IMR-90 (cell line): ENCODE measurements around the gene ANKRD31.

ENCODE experiments used
- CEBPB ChIP-seq: IDR thresholded peaks from 2 replicates; pipeline ENCODE4 v1.6.1; 2012; ENCODE audit warnings: low read depth, low read length, improper control_type of control experiment
- CHD1 ChIP-seq: IDR thresholded peaks from 2 replicates; pipeline ENCODE4 v1.6.1; 2012; ENCODE audit warnings: low read depth, low read length, improper control_type of control experiment
- CTCF ChIP-seq: conservative IDR thresholded peaks from 2 replicates; pipeline ENCODE4 v1.5.1; 2012; ENCODE audit warnings: mild to moderate bottlenecking, low read depth, low read length, improper control_type of control experiment
- MAFK ChIP-seq: IDR thresholded peaks from 2 replicates; pipeline ENCODE4 v1.6.1; 2012; ENCODE audit warnings: low read depth, low read length, improper control_type of control experiment
- POLR2A ChIP-seq: IDR thresholded peaks from 2 replicates; pipeline ENCODE4 v1.6.1; 2012; ENCODE audit warnings: mild to moderate bottlenecking, low read depth, low read length
- RCOR1 ChIP-seq: IDR thresholded peaks from 2 replicates; pipeline ENCODE4 v1.6.1; 2012; ENCODE audit warnings: mild to moderate bottlenecking, low read length, improper control_type of control experiment; ENCODE audit not compliant: insufficient replicate concordance
- SMC3 ChIP-seq: fragments of 150-350 bp; IDR thresholded peaks from 2 replicates; pipeline ENCODE4 v1.6.1; 2016; ENCODE audit warnings: low read depth, mild to moderate bottlenecking, antibody characterized with exemption, low read length, moderate library complexity
- TF ChIP-seq, protein P1 (sequence below): fragments of 150-350 bp; IDR thresholded peaks from 2 replicates; pipeline ENCODE4 v1.6.1; 2017; ENCODE audit warnings: mild to moderate bottlenecking, antibody characterized with exemption, low read length, low read depth
- TF ChIP-seq, protein P2 (sequence below): fragments of 150-350 bp; IDR thresholded peaks from 2 replicates; pipeline ENCODE4 v1.6.1; 2016; ENCODE audit warnings: low read depth, mild to moderate bottlenecking, low read length, moderate library complexity, borderline replicate concordance

DNA sequence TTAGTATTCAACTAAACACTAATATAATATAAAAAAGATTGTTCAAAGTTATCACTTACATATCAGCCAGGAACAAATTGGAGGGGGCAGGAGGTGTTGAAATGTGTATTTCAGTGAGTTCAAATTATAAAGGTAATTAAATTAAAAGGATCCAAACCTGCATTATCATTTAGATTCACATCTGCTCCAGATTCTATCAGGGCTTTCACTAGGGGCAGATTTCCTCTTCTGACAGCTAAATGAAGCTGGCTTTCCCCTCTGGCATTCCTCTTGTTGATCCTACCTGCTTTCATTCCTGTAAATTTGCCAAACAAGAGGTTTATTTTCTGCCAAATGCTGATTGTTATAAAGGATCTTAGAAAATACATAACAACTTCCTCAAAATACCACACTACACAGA is 98.0 kb downstream of the ANKRD31 start:
- TF ChIP-seq CTCF (no peak), CHD1 (no peak), MAFK (no peak), POLR2A (no peak), RCOR1 (no peak), CEBPB (no peak), SMC3 (no peak)
- TF ChIP-seq, protein P1, sequence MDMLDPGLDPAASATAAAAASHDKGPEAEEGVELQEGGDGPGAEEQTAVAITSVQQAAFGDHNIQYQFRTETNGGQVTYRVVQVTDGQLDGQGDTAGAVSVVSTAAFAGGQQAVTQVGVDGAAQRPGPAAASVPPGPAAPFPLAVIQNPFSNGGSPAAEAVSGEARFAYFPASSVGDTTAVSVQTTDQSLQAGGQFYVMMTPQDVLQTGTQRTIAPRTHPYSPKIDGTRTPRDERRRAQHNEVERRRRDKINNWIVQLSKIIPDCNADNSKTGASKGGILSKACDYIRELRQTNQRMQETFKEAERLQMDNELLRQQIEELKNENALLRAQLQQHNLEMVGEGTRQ = no peak
- TF ChIP-seq, protein P2, sequence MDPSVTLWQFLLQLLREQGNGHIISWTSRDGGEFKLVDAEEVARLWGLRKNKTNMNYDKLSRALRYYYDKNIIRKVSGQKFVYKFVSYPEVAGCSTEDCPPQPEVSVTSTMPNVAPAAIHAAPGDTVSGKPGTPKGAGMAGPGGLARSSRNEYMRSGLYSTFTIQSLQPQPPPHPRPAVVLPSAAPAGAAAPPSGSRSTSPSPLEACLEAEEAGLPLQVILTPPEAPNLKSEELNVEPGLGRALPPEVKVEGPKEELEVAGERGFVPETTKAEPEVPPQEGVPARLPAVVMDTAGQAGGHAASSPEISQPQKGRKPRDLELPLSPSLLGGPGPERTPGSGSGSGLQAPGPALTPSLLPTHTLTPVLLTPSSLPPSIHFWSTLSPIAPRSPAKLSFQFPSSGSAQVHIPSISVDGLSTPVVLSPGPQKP = no peak
